ENCODE measurements around the gene MASP1. TPM values are rescaled to one million over a fixed set of nuclear protein-coding genes. Genes with fewer than 3 reads are reported as not detected.
"Not testable (repeated sequence)": the region's sequence is repeated elsewhere in the genome, so short reads cannot be mapped to it uniquely, and the experiment has no call there.

The MASP1 gene
- total RNA-seq, 2 donors from 2014 or later: not detected

DNA sequence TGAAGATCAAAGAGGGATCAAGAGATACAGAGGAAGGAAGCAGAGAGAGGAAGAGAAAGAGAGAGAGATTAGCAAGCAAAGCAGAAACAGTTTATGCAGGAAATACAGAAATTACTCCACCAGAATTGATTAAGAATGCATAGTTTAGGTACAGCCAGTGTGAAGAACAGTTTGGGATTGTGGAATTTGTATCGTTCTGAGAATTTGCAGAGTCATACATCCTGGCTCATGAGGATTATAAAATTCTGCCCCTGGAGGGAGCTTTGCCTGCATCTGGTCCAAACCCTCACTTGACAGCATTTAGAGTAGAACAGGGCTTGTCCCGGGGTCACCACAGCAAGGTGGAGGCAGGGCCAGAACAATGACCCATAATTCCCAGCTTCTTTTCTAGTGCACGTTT, 44.1 kb downstream of the MASP1 start:
- no peaks in the 10 kb centered on the region for H3K9me3 Mint-ChIP-seq
- H3K27ac Mint-ChIP-seq: no peak overlapping the region
- no peaks in the 10 kb centered on the region for H3K36me3 Mint-ChIP-seq
- ATAC-seq: no peak
- H3K4me3 Mint-ChIP-seq: no peak overlapping the region
- DNase-seq (ENCODE audit: low spot score): no peak
- peaks cover 25 to 39% of the 10 kb centered on the region in 2 donors for H3K27me3 Mint-ChIP-seq
- H3K4me1 Mint-ChIP-seq (ENCODE audit: low read depth in 2 of 2): no peaks in the 10 kb centered on the region

DNA sequence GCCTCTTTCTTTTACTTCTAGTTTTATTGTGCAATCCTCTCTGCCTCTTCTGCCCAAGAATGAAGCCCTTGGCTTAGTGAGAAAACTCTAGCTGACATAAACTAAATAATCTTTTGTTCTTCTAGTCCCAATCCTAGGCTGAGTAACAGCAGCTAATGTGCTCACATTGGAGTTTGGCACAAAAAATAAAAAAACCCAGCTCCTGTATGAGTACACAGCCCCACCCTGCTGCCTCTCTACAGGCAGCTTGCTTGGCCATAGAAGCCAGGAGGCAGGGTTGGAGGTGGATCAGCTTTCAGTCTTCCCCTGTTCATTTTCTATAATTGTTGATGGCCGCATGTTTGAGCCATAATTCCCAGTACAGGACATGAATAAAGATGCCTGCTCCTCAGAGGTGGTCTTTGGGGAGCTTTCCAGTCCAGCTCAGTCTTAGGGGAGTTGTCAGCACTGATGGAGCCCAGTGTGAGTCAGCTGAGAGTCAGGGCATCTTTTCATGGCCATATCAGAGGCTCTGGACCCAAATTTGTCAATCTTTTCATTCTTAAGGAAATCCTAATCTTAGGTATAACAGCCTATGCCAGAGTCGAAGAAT, 47.5 kb downstream of the MASP1 start:
- Mint-ChIP-seq H3K36me3 (no peaks in the 10 kb centered on the region), H3K9me3 (peaks cover 4% of the 10 kb centered on the region), H3K27me3 (peaks cover 26 to 32% of the 10 kb centered on the region in 2 donors), H3K4me1 (ENCODE audit: low read depth in 2 of 2) (no peaks in the 10 kb centered on the region), H3K4me3 (no peak overlapping the region), H3K27ac (no peak overlapping the region)
- ATAC-seq: no peak
- DNase-seq (ENCODE audit: low spot score): no peak

DNA sequence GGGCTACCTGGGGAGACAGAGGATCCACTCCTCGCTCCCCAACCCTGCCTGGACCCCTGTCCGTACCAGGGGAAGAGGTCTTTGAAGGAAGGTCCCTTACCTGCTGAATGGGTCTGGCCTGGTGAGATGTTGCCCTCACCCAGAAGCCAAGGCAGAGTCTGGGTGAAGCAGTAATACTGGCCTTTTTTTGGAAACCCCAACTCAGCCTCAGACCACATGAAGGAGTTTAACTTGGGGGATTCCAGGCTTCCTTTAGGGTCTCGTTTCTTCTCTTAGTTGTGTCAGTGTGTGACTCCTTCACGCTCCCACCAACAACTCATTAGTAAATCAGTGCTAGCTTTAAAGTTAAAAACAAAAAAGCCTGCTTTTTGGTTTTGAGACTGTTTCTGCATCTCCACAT, 48.6 kb downstream of the MASP1 start:
- Mint-ChIP-seq H3K36me3 (no peaks in the 10 kb centered on the region), H3K9me3 (peaks cover 4% of the 10 kb centered on the region), H3K4me3 (no peak overlapping the region), H3K27me3 (peaks cover 18 to 20% of the 10 kb centered on the region in 2 donors), H3K4me1 (ENCODE audit: low read depth in 2 of 2) (no peaks in the 10 kb centered on the region), H3K27ac (no peak overlapping the region)
- DNase-seq (ENCODE audit: low spot score) (no peak), ATAC-seq (peak in 1 of 2 donors; percentile 41)

DNA sequence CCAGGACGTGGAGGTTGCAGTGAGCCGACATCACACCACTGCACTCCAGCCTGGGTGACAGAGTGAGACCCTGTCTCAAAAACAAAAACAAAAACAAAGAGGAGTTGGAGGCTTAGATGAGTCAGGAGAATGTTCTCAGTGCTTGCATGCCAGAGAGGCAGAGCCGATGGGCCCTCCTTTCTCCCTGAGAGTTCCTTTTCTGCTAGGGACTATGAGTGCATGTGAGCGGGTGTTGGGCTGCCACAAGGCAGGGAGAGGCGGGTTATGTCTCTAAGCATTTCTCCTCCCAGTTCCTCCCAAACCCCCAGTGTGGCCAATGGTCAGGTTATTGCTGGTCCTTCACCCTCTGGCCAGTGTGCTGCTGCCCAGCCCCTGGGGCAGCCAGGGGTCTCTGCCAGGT, 49.1 kb downstream of the MASP1 start:
- Mint-ChIP-seq H3K27me3 (peaks cover 16 to 18% of the 10 kb centered on the region in 2 donors), H3K36me3 (no peaks in the 10 kb centered on the region), H3K27ac (no peak overlapping the region), H3K4me1 (ENCODE audit: low read depth in 2 of 2) (no peaks in the 10 kb centered on the region), H3K9me3 (peaks cover 4% of the 10 kb centered on the region), H3K4me3 (no peak overlapping the region)
- ATAC-seq (peak in 1 of 2 donors; percentile 44), DNase-seq (ENCODE audit: low spot score) (no peak)

DNA sequence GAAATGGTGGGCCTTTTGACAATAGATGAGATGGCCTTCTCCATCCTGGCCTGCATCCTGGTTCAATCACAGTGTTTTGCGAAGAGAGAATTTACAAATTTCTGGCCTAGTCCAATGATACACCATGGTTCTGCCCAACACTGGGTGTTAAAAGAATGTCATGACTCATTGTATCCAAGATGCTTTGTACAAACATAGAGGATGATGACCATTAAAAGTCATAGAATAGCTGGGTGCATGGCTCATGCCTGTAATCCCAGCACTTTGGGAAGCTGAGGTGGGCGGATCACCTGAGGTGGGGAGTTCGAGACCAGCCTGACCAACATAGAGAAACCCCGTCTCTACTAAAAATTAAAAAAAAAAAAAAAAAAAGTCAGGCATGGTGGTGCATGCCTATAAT, 52.7 kb downstream of the MASP1 start:
- not testable (repeated sequence) for H3K4me3 Mint-ChIP-seq; H3K27ac Mint-ChIP-seq; H3K27me3 Mint-ChIP-seq; H3K36me3 Mint-ChIP-seq; DNase-seq (ENCODE audit: low spot score); H3K4me1 Mint-ChIP-seq (ENCODE audit: low read depth in 2 of 2); ATAC-seq; H3K9me3 Mint-ChIP-seq

DNA sequence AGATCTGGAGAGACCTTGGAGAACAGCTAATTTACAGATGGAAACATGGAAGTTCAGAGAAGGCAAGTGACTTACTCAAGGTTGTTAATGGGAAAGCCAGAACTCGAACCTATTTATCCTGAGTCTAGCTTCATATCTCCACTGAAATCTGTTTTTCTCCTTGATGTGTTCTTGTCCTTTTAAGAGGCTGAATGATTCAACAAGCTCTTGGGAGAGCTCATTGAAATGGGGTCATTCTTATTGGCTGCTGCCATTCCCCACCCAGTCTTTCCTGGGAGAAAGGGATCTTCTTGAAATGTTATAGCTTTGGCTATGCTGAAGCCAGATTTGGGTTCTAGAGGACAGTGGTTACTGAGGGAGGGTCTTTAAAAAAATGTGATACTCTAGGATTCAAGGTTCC, 53.3 kb downstream of the MASP1 start:
- H3K9me3 Mint-ChIP-seq: peaks cover 4% of the 10 kb centered on the region
- no peak overlapping the region for H3K27ac Mint-ChIP-seq
- ATAC-seq (no peak), DNase-seq (ENCODE audit: low spot score) (no peak)
- no peaks in the 10 kb centered on the region for H3K36me3 Mint-ChIP-seq
- peaks cover 0 to 7% of the 10 kb centered on the region in 2 donors for H3K27me3 Mint-ChIP-seq
- H3K4me3 Mint-ChIP-seq: no peak overlapping the region
- H3K4me1 Mint-ChIP-seq (ENCODE audit: low read depth in 2 of 2): no peaks in the 10 kb centered on the region

DNA sequence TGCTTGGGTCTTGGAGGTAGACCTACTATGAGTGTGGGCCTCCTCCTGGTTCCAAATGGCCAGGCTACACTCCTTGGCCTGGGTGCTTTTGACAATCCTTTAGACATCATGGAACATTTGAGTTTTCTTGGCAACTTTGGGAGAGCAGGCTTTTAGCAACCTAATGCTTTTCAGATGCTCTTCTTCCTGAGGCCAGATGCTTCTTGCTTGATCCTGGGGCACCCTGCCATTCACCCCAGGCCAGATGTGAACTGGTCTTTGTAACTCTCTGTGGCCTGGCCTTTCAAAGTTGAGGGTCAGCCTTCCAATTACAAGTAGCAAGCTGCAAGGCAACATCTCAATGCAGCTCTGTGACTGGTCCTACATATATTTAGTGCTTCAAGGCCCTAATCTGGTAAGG, 53.8 kb downstream of the MASP1 start:
- peaks cover 4% of the 10 kb centered on the region for H3K9me3 Mint-ChIP-seq
- DNase-seq (ENCODE audit: low spot score) (no peak), ATAC-seq (no peak)
- no peak overlapping the region for H3K27ac Mint-ChIP-seq
- H3K36me3 Mint-ChIP-seq: no peaks in the 10 kb centered on the region
- H3K4me1 Mint-ChIP-seq (ENCODE audit: low read depth in 2 of 2): no peaks in the 10 kb centered on the region
- H3K4me3 Mint-ChIP-seq: no peak overlapping the region
- H3K27me3 Mint-ChIP-seq: peaks cover 0 to 7% of the 10 kb centered on the region in 2 donors

DNA sequence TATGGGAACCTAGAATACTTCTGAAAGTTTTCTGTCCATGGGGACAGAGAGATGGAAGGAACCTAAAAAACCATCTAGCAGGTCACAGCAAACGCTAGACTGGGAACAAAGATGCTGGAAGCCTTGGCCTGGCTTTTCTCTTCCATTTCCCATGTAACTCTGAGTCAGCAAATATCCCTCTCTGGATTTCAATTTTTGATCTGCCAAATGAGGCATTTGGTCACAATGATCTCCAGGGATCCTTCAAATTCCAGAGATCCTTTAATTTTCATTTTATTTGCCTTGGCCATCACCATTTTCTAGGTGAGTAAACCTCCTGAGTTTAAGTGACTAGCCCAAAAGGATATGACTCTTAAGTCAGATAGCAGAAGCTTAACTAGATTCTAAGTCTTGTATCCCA, 54.6 kb downstream of the MASP1 start:
- DNase-seq (ENCODE audit: low spot score) (no peak), ATAC-seq (no peak)
- peaks cover 4% of the 10 kb centered on the region for H3K9me3 Mint-ChIP-seq
- H3K4me1 Mint-ChIP-seq (ENCODE audit: low read depth in 2 of 2): no peaks in the 10 kb centered on the region
- H3K27me3 Mint-ChIP-seq: peaks cover 0 to 5% of the 10 kb centered on the region in 2 donors
- H3K27ac Mint-ChIP-seq: no peak overlapping the region
- H3K36me3 Mint-ChIP-seq: no peaks in the 10 kb centered on the region
- no peak overlapping the region for H3K4me3 Mint-ChIP-seq

DNA sequence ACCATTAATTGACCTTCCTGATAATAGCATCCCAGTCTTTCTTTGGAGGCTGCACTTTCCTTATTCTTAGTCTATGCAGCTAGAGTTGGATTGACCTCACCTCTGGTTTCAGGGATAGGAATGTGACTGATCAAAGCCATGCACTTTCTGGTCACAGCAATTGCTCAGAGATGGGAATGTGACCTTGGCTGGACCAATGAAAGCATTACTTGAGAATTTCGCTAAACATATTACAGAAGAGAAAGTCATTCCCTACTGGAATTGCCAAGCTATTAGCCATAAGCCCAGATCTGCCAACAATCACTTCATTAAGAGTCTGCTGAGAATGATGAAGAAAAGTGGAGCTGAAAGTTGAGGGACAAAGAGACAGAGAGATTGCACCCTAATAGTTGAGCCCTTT, 61.5 kb downstream of the MASP1 start:
- Mint-ChIP-seq H3K4me3 (no peak overlapping the region), H3K36me3 (no peaks in the 10 kb centered on the region), H3K4me1 (ENCODE audit: low read depth in 2 of 2) (no peaks in the 10 kb centered on the region), H3K27me3 (peaks cover 21 to 23% of the 10 kb centered on the region in 2 donors), H3K27ac (no peak overlapping the region), H3K9me3 (no peaks in the 10 kb centered on the region)
- ATAC-seq (no peak), DNase-seq (ENCODE audit: low spot score) (no peak)

DNA sequence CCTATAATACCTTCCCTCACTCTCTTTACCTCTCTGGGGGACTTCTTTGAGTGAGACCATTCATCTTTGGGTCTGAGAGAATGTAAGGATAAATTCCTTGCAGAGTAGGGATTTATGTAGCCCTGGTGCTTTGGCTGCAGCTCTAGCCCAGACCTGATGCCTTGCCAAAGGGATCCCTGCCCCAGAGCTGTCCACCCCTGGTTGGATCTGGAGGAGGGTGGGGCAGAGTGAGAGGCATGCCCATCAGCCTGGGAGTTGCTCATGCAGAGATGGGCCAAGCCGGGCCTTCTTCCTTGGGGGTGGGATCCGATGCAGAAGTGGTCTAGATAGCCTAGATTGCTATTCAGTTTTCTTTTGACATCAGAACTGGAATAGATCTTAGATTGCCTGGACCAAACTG, 62.8 kb downstream of the MASP1 start:
- Mint-ChIP-seq H3K27me3 (peaks cover 23 to 24% of the 10 kb centered on the region in 2 donors), H3K4me3 (no peak overlapping the region), H3K27ac (no peak overlapping the region), H3K9me3 (no peaks in the 10 kb centered on the region), H3K4me1 (ENCODE audit: low read depth in 2 of 2) (no peaks in the 10 kb centered on the region), H3K36me3 (no peaks in the 10 kb centered on the region)
- ATAC-seq (no peak), DNase-seq (ENCODE audit: low spot score) (no peak)

DNA sequence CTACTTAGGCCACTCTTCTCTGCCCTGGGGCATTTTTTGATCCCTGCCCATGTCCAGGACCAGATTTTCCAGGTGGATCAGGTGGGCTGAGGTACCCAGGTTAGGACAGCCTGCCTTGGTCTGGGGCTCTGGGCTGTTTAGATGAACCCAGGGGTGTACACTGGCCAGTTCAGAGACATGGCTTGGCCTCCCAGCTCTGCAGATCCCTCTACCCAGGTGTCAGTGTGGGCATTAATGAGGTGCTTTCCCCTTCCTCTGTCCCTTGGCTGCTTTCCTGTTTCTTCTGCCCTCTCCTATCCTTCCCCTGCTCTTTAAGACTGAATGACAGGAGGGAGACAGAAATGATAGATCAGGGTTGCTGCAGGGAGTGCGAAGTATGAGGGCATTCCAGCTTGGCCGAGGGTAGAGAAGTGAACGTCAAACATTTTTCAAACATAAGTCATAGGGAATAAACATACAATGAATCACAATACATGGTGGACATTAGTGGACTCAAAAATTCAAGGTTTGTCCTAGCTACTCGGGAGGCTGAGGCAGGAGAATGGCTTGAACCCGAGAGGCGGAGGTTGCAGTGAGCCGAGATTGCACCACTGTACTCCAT, 63.8 kb downstream of the MASP1 start:
- H3K27ac Mint-ChIP-seq: no peak overlapping the region

DNA sequence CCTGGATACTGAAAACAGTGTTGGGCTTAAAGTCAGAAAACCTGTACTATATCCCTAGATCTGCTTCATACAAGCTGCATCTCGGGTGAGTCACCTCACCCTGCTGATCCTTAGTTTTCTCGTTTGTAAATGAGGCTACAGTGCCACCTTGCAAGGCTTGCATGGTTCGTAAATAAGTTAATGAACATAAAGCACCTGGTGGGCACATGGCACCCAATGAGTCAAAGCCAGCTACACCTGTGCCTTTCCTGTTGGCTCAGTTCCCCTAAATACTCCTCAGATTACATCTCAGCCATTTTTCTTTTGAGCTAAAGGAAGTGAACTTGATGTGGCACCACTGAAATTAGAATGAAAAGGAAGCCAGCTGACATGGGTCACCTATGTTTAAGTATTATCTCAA, 67.7 kb downstream of the MASP1 start:
- Mint-ChIP-seq H3K4me3 (no peak overlapping the region), H3K27me3 (peaks cover 16 to 23% of the 10 kb centered on the region in 2 donors), H3K27ac (no peak overlapping the region), H3K36me3 (no peaks in the 10 kb centered on the region), H3K9me3 (no peaks in the 10 kb centered on the region), H3K4me1 (ENCODE audit: low read depth in 2 of 2) (no peaks in the 10 kb centered on the region)
- DNase-seq (ENCODE audit: low spot score) (no peak), ATAC-seq (no peak)

More for the DNA sequence above, 63.8 kb downstream of the MASP1 start:
- no peaks in the 10 kb centered on the region for H3K4me1 Mint-ChIP-seq (ENCODE audit: low read depth in 2 of 2)
- H3K9me3 Mint-ChIP-seq: no peaks in the 10 kb centered on the region
- ATAC-seq: no peak
- H3K36me3 Mint-ChIP-seq: no peaks in the 10 kb centered on the region
- peaks cover 23 to 24% of the 10 kb centered on the region in 2 donors for H3K27me3 Mint-ChIP-seq
- DNase-seq (ENCODE audit: low spot score): no peak
- H3K4me3 Mint-ChIP-seq: no peak overlapping the region

DNA sequence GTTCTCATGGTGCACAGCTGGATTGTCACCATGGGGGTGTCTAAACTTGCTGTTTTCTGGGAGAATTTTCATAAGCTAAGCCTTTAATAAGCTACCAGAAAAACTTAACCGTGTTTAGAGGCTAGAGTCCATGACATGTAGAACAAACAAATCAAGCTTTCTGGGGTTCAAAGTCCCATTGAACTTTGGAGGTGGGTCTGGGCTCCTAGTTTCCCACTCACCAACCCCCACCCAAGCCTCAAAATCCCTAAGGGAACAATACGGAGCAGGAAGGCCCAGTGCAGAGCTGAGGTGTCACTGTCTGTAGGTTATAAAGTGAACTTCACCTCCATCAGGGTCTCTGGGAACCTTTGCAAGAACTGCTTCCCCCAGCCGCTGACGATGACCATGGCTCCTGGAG, 68.7 kb downstream of the MASP1 start:
- H3K27ac Mint-ChIP-seq: no peak overlapping the region
- H3K36me3 Mint-ChIP-seq: no peaks in the 10 kb centered on the region
- DNase-seq (ENCODE audit: low spot score) (no peak), ATAC-seq (no peak)
- no peak overlapping the region for H3K4me3 Mint-ChIP-seq
- H3K4me1 Mint-ChIP-seq (ENCODE audit: low read depth in 2 of 2): no peaks in the 10 kb centered on the region
- H3K27me3 Mint-ChIP-seq: peaks cover 14 to 15% of the 10 kb centered on the region in 2 donors
- H3K9me3 Mint-ChIP-seq: no peaks in the 10 kb centered on the region

DNA sequence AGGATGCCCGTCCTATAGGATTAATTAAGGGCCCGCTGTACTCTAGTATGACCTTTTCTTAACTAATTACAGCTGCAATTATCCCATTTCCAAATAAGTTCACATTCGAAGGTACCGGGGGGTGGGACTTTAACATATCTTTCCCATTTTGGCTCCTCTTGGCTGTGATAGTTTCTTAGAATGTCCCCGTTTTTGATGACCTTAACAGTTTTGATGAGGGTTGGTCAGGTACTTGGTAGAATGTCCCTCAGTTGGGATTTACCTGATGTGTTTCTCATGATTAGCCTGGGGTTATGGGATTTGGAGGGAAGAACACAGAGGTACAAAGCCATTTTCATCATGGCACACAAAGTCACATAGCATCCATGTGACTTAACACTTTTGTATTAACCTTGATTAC, 76.1 kb downstream of the MASP1 start:
- ATAC-seq: no peak
- Mint-ChIP-seq H3K27me3 (peaks cover 3 to 7% of the 10 kb centered on the region in 2 donors), H3K4me3 (no peak overlapping the region), H3K9me3 (no peaks in the 10 kb centered on the region), H3K27ac (no peak overlapping the region), H3K36me3 (no peaks in the 10 kb centered on the region), H3K4me1 (ENCODE audit: low read depth in 2 of 2) (peaks cover 0 to 4% of the 10 kb centered on the region in 2 donors)
- no peak for DNase-seq (ENCODE audit: low spot score)

DNA sequence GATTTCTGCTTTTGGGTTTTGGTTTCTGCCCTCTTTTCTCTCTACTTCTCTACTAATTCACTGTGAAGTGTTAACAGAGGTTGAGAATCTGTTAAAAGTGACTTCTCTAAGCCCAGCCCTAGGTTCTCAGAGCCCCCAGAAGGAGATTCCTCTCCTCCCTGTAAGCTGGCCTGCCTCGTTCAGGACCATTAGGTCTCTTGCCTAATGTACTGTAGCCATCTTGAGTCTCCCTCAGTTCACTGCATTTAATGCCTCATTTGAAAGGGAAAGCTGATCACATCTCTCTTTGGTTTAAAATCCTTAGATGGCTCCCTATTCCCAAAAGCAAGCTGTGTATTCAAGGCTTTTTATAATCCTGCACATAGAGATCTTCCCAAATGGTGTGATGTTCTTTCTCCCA, 77.9 kb downstream of the MASP1 start:
- no peak overlapping the region for H3K27ac Mint-ChIP-seq
- peaks cover 5 to 7% of the 10 kb centered on the region in 2 donors for H3K27me3 Mint-ChIP-seq
- no peaks in the 10 kb centered on the region for H3K9me3 Mint-ChIP-seq
- H3K36me3 Mint-ChIP-seq: no peaks in the 10 kb centered on the region
- H3K4me1 Mint-ChIP-seq (ENCODE audit: low read depth in 2 of 2): peaks cover 0 to 4% of the 10 kb centered on the region in 2 donors
- no peak for ATAC-seq
- no peak for DNase-seq (ENCODE audit: low spot score)
- no peak overlapping the region for H3K4me3 Mint-ChIP-seq
